Stimulated activated CD4-positive, alpha-beta T cell treated with anti-CD3 and anti-CD28 coated beads, Interleukin-4, amount 100 ng/mL, for 4 hours (primary cell): Measurements from ENCODE around the gene PBX1.

Experiments used
- DNase-seq, 2 experiments: peaks; one replicate each; pipeline ENCODE4 v3.0.0-alpha.2; 2020

PBX1 gene

GRCh38 chr1:164735315-164736052, 176.5 kb downstream of the PBX1 start:
- no peak for DNase-seq

GRCh38 chr1:164736137-164736536, 177.2 kb downstream of the PBX1 start:
- DNase-seq, result no peak

GRCh38 chr1:164739189-164739588, 180.2 kb downstream of the PBX1 start:
- no peak for DNase-seq

GRCh38 chr1:164740000-164740526, 181.1 kb downstream of the PBX1 start:
- DNase-seq, result no peak

- no peak for DNase-seq
Measured at GRCh38 chr1:164742745-164743144, 183.8 kb downstream of the PBX1 start.

GRCh38 chr1:164743976-164744375, 185.0 kb downstream of the PBX1 start:
- no peak for DNase-seq

GRCh38 chr1:164745736-164746135, 186.8 kb downstream of the PBX1 start:
- DNase-seq, result no peak

- no peak for DNase-seq
Measured at GRCh38 chr1:164746632-164747031, 187.6 kb downstream of the PBX1 start.

- DNase-seq, result no peak
Measured at GRCh38 chr1:164748253-164748899, 189.4 kb downstream of the PBX1 start.

GRCh38 chr1:164753521-164754077, 194.6 kb downstream of the PBX1 start:
- no peak for DNase-seq

GRCh38 chr1:164754088-164754600, 195.2 kb downstream of the PBX1 start:
- no peak for DNase-seq

- no peak for DNase-seq
Measured at GRCh38 chr1:164755690-164756089, 196.7 kb downstream of the PBX1 start.

- DNase-seq, result no peak
Measured at GRCh38 chr1:164756741-164757140, 197.8 kb downstream of the PBX1 start.

GRCh38 chr1:164757625-164758024, 198.6 kb downstream of the PBX1 start:
- no peak for DNase-seq

- DNase-seq, result no peak
Measured at GRCh38 chr1:164759144-164759920, 200.3 kb downstream of the PBX1 start.

- DNase-seq, result no peak
Measured at GRCh38 chr1:164759979-164760469, 201.0 kb downstream of the PBX1 start.

GRCh38 chr1:164760569-164760968, 201.6 kb downstream of the PBX1 start:
- no peak for DNase-seq

GRCh38 chr1:164761009-164761408, 202.0 kb downstream of the PBX1 start:
- DNase-seq, result no peak

- no peak for DNase-seq
Measured at GRCh38 chr1:164763098-164763497, 204.1 kb downstream of the PBX1 start.

GRCh38 chr1:164764333-164764732, 205.3 kb downstream of the PBX1 start:
- DNase-seq, result no peak

- DNase-seq, result no peak
Measured at GRCh38 chr1:164765557-164765956, 206.6 kb downstream of the PBX1 start.

GRCh38 chr1:164765992-164766720, 207.2 kb downstream of the PBX1 start:
- no peak for DNase-seq
